Natural killer cell (primary cell): ENCODE data around the gene OCEL1. TPM values are rescaled to one million over a fixed set of nuclear protein-coding genes. Genes with fewer than 3 reads are reported as not detected.
A peak's percentile ranks its signal among the peaks of the same experiment; 100 is the strongest.

Experiments
- ATAC-seq, 3 donors: fragments of 150-1000 bp in 2 of 3; fragments of 200-7000 bp in 1 of 3; cut with Tn5 transposase; 1 replicate in 1 of 3; 2 replicates in 2 of 3; pipeline ENCODE4 v1.10.0; 2021; ENCODE audit warnings: mild to moderate bottlenecking in 2 of 3, moderate library complexity in 2 of 3
- DNase-seq, 2 donors: peaks; one replicate each; pipeline versions ENCODE4 v3.0.0 to v3.0.0-alpha.2; 2013 to 2021; ENCODE audit warnings: mixed read lengths in 1 of 2
- H3K27ac ChIP-seq: one replicate; pipeline ENCODE4 v1.5.1; 2013; ENCODE audit warnings: mild to moderate bottlenecking, low read length
- H3K27me3 ChIP-seq: one replicate; pipeline ENCODE4 v1.6.1; 2013; ENCODE audit warnings: low read length; ENCODE audit not compliant: control insufficient read depth, insufficient read depth
- H3K36me3 ChIP-seq: one replicate; pipeline ENCODE4 v1.6.1; 2013; ENCODE audit warnings: low read length; ENCODE audit not compliant: control insufficient read depth, insufficient read depth
- H3K4me1 ChIP-seq: one replicate; pipeline ENCODE4 v1.6.1; 2013; ENCODE audit warnings: low read length; ENCODE audit not compliant: control insufficient read depth, insufficient read depth
- H3K4me3 ChIP-seq: one replicate; pipeline ENCODE4 v1.5.1; 2013; ENCODE audit warnings: low read length
- H3K9me3 ChIP-seq: one replicate; pipeline ENCODE4 v1.6.1; 2013; ENCODE audit warnings: low read length; ENCODE audit not compliant: control insufficient read depth, insufficient read depth
- H3K27ac Mint-ChIP-seq, 2 donors: one replicate each; pipeline ENCODE4 v1.8.0; 2022; ENCODE audit warnings: mild to moderate bottlenecking in 2 of 2, mixed read lengths in 2 of 2, moderate library complexity in 1 of 2
- H3K27me3 Mint-ChIP-seq, 2 donors: one replicate each; pipeline ENCODE4 v1.8.0; 2022; ENCODE audit warnings: low read depth in 2 of 2, mixed read lengths in 2 of 2
- H3K36me3 Mint-ChIP-seq: one replicate; pipeline ENCODE4 v1.8.0; 2022; ENCODE audit warnings: mixed read lengths
- H3K4me1 Mint-ChIP-seq, 2 donors: one replicate each; pipeline ENCODE4 v1.8.0; 2022; ENCODE audit warnings: mixed read lengths in 2 of 2
- H3K4me3 Mint-ChIP-seq: one replicate; pipeline ENCODE4 v1.8.0; 2022; ENCODE audit warnings: mild to moderate bottlenecking, moderate library complexity, mixed read lengths
- H3K9me3 Mint-ChIP-seq, 2 donors: one replicate each; pipeline ENCODE4 v1.8.0; 2022; ENCODE audit warnings: mixed read lengths in 2 of 2
- CTCF ChIP-seq: fragments of 200-600 bp; IDR thresholded peaks from one replicate; pipeline ENCODE4 v1.8.0; 2022; ENCODE audit warnings: antibody characterized with exemption
- WGBS: methylation state at CpG from one replicate; pipeline ENCODE4 v1.1.7; 2013; ENCODE audit warnings: missing lambda C conversion rate; ENCODE audit not compliant: insufficient coverage; 5-methylcytosine and 5-hydroxymethylcytosine counted together
- intact Hi-C: fragments of 100-400 bp; cut with micrococcal nuclease; formaldehyde crosslinking; loops from one replicate; pipeline ENCODE4 v1.14.2; 2022
- total RNA-seq, 4 donors: library from RNA; stranded (reverse); fragments of 120-200 nt in 1 of 4; gene quantifications; one replicate each; pipeline versions ENCODE4 v1.2.3 to v1.2.4, GENCODE V29; 2013 to 2022

Gene OCEL1
- total RNA-seq, 3 donors from 2014 or later (not counting 1 experiment from before 2014, with no cell fraction given): 28.1 to 39.1 (median 37.0) TPM

- peak overlapping the region; percentile 74 for H3K4me3 Mint-ChIP-seq
- H3K27ac Mint-ChIP-seq: peak overlapping the region in 1 of 2 donors; percentile 66
- no peak overlapping the region for H3K27ac ChIP-seq
- H3K36me3 Mint-ChIP-seq: no peaks in the 10 kb centered on the region
- H3K27me3 ChIP-seq: no peaks in the 10 kb centered on the region
- ATAC-seq (peak; percentile 92 to 97 (median 96)), DNase-seq (peak; percentile 71 to 91)
- H3K36me3 ChIP-seq: peaks cover 2% of the 10 kb centered on the region
- peak overlapping the region; percentile 45 for H3K4me3 ChIP-seq
- 2% methylated on average over 80 of the region's 80 CpGs for WGBS
- H3K27me3 Mint-ChIP-seq: no peaks in the 10 kb centered on the region
- intact Hi-C loops: loop anchor here (1.0 kb wide), 1 partner anchor 168 kb away; no protein-coding TSS in a partner anchor
- peaks cover 0 to 23% of the 10 kb centered on the region in 2 donors for H3K4me1 Mint-ChIP-seq
- peaks cover 16% of the 10 kb centered on the region for H3K4me1 ChIP-seq
- no peaks in the 10 kb centered on the region for H3K9me3 ChIP-seq
- TF ChIP-seq CTCF: peak; percentile 65
- H3K9me3 Mint-ChIP-seq: no peaks in the 10 kb centered on the region
Observed at GRCh38 chr19:17235300-17235970, 9.4 kb downstream of the OCEL1 start.

GRCh38 chr19:17235971-17236777, 10.1 kb downstream of the OCEL1 start:
- no peak overlapping the region for H3K27ac ChIP-seq
- no peaks in the 10 kb centered on the region for H3K36me3 Mint-ChIP-seq
- peak overlapping the region; percentile 35 for H3K4me3 Mint-ChIP-seq
- WGBS: 13% methylated on average over 12 of the region's 27 CpGs
- H3K4me3 ChIP-seq: no peak overlapping the region
- no peaks in the 10 kb centered on the region for H3K9me3 ChIP-seq
- peaks cover 2% of the 10 kb centered on the region for H3K36me3 ChIP-seq
- DNase-seq (no peak), ATAC-seq (peak in 2 of 3 donors; percentile 15 to 24)
- H3K4me1 Mint-ChIP-seq: peaks cover 0 to 23% of the 10 kb centered on the region in 2 donors
- no peaks in the 10 kb centered on the region for H3K27me3 Mint-ChIP-seq
- intact Hi-C loops: loop anchor here (1.0 kb wide), 1 partner anchor 169 kb away; no protein-coding TSS in a partner anchor
- peaks cover 16% of the 10 kb centered on the region for H3K4me1 ChIP-seq
- peak overlapping the region in 1 of 2 donors; percentile 66 for H3K27ac Mint-ChIP-seq
- TF ChIP-seq CTCF: no peak
- H3K27me3 ChIP-seq: no peaks in the 10 kb centered on the region
- H3K9me3 Mint-ChIP-seq: no peaks in the 10 kb centered on the region

GRCh38 chr19:17236811-17237543, 11.0 kb downstream of the OCEL1 start:
- H3K27ac Mint-ChIP-seq: no peak overlapping the region
- H3K9me3 Mint-ChIP-seq: no peaks in the 10 kb centered on the region
- H3K36me3 ChIP-seq: peaks cover 2% of the 10 kb centered on the region
- H3K4me1 ChIP-seq: peaks cover 16% of the 10 kb centered on the region
- no peaks in the 10 kb centered on the region for H3K27me3 Mint-ChIP-seq
- no peaks in the 10 kb centered on the region for H3K36me3 Mint-ChIP-seq
- no peak for TF ChIP-seq CTCF
- no peak for DNase-seq
- WGBS: 90% methylated on average over 18 of the region's 18 CpGs
- intact Hi-C loops: no loop called here
- ATAC-seq: no peak
- H3K27me3 ChIP-seq: no peaks in the 10 kb centered on the region
- H3K4me3 Mint-ChIP-seq: peak overlapping the region; percentile 64
- H3K9me3 ChIP-seq: no peaks in the 10 kb centered on the region
- no peak overlapping the region for H3K27ac ChIP-seq
- no peak overlapping the region for H3K4me3 ChIP-seq
- peaks cover 0 to 23% of the 10 kb centered on the region in 2 donors for H3K4me1 Mint-ChIP-seq
